Prostate gland (tissue), 2 donors: Measurements from ENCODE around the gene RNF115. TPM values are rescaled to one million over a fixed set of nuclear protein-coding genes. Genes with fewer than 3 reads are reported as not detected.
"Not testable (repeated sequence)": the region's sequence is repeated elsewhere in the genome, so short reads cannot be mapped to it uniquely, and the experiment has no call there.

ENCODE experiments used
- DNase-seq: peaks from one replicate; pipeline ENCODE4 v3.0.0-alpha.2; 2019; ENCODE audit warnings: low spot score
- H3K27ac ChIP-seq, 2 donors: fragments of 200-600 bp; sonication (generic); 2 replicates each; pipeline ENCODE4 v1.5.1; 2017 to 2019
- H3K27me3 ChIP-seq: fragments of 200-600 bp; sonication (generic); replicated peaks from 2 replicates; pipeline ENCODE4 v1.5.1; 2019; ENCODE audit not compliant: insufficient read depth
- H3K36me3 ChIP-seq, 2 donors: fragments of 200-600 bp; sonication (generic); 1 replicate in 1 of 2; 2 replicates in 1 of 2; pipeline versions ENCODE4 v1.5.1 to v1.8.1; 2017 to 2019
- H3K4me1 ChIP-seq: fragments of 200-600 bp; sonication (generic); replicated peaks from 2 replicates; pipeline ENCODE4 v1.5.1; 2019
- H3K4me3 ChIP-seq, 2 donors: fragments of 200-600 bp; sonication (generic); 2 replicates each; pipeline ENCODE4 v1.5.1; 2017 to 2019
- H3K9me3 ChIP-seq: fragments of 200-600 bp; sonication (generic); 2 replicates; pipeline ENCODE4 v1.5.1; 2017
- CTCF ChIP-seq, 4 experiments: fragments of 200-600 bp in 2 of 4; fragments of 450-650 bp in 2 of 4; sonication (generic) in 2 of 4; IDR thresholded peaks; 1 replicate in 3 of 4; 2 replicates in 1 of 4; pipeline ENCODE4 v1.5.1; 2016 to 2019; ENCODE audit warnings: antibody characterized with exemption in 4 of 4, mild to moderate bottlenecking in 2 of 4, moderate library complexity in 2 of 4
- POLR2A ChIP-seq: fragments of 450-650 bp; IDR thresholded peaks from one replicate; pipeline ENCODE4 v1.6.1; 2016; ENCODE audit warnings: antibody characterized with exemption, mild to moderate bottlenecking
- POLR2AphosphoS5 ChIP-seq: sonication (generic); formaldehyde crosslinking; IDR thresholded peaks from one replicate; pipeline ENCODE4 v1.6.1; 2017; ENCODE audit warnings: antibody characterized with exemption
- WGBS: methylation state at CpG from one replicate; pipeline ENCODE4 v1.1.5; 2018; 5-methylcytosine and 5-hydroxymethylcytosine counted together
- intact Hi-C: fragments of 100-400 bp; cut with DNase I; formaldehyde crosslinking; loops from one replicate; pipeline ENCODE4 v1.14.2; 2022
- total RNA-seq, 2 donors: library from RNA; depleted of rRNA; stranded (reverse); fragments of >200 nt; gene quantifications; one replicate each; pipeline ENCODE4 v1.1.0, GENCODE V29; 2016

RNF115 gene
- total RNA-seq, 2 donors from 2014 or later: 12.5 to 21.4 TPM

- H3K4me3 ChIP-seq: no peak overlapping the region
- H3K27ac ChIP-seq: no peak overlapping the region
- TF ChIP-seq POLR2A (no peak), CTCF (IDR thresholded peaks at IDR 0.05) (no peak), POLR2AphosphoS5 (no peak)
- no peak for DNase-seq
- WGBS: 82% methylated on average over 1 of the region's 1 CpG
- no peaks in the 10 kb centered on the region for H3K9me3 ChIP-seq
- no peaks in the 10 kb centered on the region for H3K4me1 ChIP-seq
- intact Hi-C loops: no loop called here
- H3K36me3 ChIP-seq: no peaks in the 10 kb centered on the region
- no peaks in the 10 kb centered on the region for H3K27me3 ChIP-seq
Measured at GRCh38 chr1:145777357-145778145, 46.3 kb downstream of the RNF115 start.

GRCh38 chr1:145773423-145773822 lies 50.5 kb downstream of the RNF115 start:
- Histone ChIP-seq H3K36me3 (no peaks in the 10 kb centered on the region), H3K4me1 (no peaks in the 10 kb centered on the region), H3K27ac (no peak overlapping the region), H3K9me3 (no peaks in the 10 kb centered on the region), H3K4me3 (no peak overlapping the region), H3K27me3 (no peaks in the 10 kb centered on the region)
- intact Hi-C loops: no loop called here
- TF ChIP-seq CTCF (IDR thresholded peaks at IDR 0.05) (no peak), POLR2AphosphoS5 (no peak), POLR2A (no peak)
- no peak for DNase-seq
- 87% methylated on average over 1 of the region's 1 CpG for WGBS

GRCh38 chr1:145771056-145771455 lies 52.8 kb downstream of the RNF115 start:
- H3K27me3 ChIP-seq: no peaks in the 10 kb centered on the region
- no peaks in the 10 kb centered on the region for H3K9me3 ChIP-seq
- no peak overlapping the region for H3K27ac ChIP-seq
- TF ChIP-seq CTCF (IDR thresholded peaks at IDR 0.05) (no peak), POLR2AphosphoS5 (no peak), POLR2A (no peak)
- intact Hi-C loops: no loop called here
- no peaks in the 10 kb centered on the region for H3K36me3 ChIP-seq
- no peaks in the 10 kb centered on the region for H3K4me1 ChIP-seq
- DNase-seq: no peak
- WGBS: 100% methylated on average over 1 of the region's 1 CpG
- H3K4me3 ChIP-seq: no peak overlapping the region

GRCh38 chr1:145768004-145768403 lies 55.9 kb downstream of the RNF115 start:
- WGBS: 97% methylated on average over 10 of the region's 10 CpGs
- H3K9me3 ChIP-seq, H3K36me3 ChIP-seq, DNase-seq, H3K27ac ChIP-seq, intact Hi-C loops, H3K27me3 ChIP-seq, H3K4me3 ChIP-seq, H3K4me1 ChIP-seq: not testable (repeated sequence)

- 92% methylated on average over 26 of the region's 29 CpGs for WGBS
- H3K4me3 ChIP-seq, H3K36me3 ChIP-seq, H3K27me3 ChIP-seq, H3K9me3 ChIP-seq, intact Hi-C loops, DNase-seq, H3K27ac ChIP-seq, H3K4me1 ChIP-seq: not testable (repeated sequence)
Measured at GRCh38 chr1:145766926-145767325, 57.0 kb downstream of the RNF115 start.

GRCh38 chr1:145765585-145766360 lies 58.1 kb downstream of the RNF115 start:
- H3K36me3 ChIP-seq, H3K4me1 ChIP-seq, DNase-seq, H3K27ac ChIP-seq, intact Hi-C loops, H3K4me3 ChIP-seq, H3K9me3 ChIP-seq, H3K27me3 ChIP-seq: not testable (repeated sequence)
- WGBS: 40% methylated on average over 5 of the region's 5 CpGs

GRCh38 chr1:145765127-145765526 lies 58.8 kb downstream of the RNF115 start:
- H3K27ac ChIP-seq, H3K27me3 ChIP-seq, H3K36me3 ChIP-seq, DNase-seq, intact Hi-C loops, H3K9me3 ChIP-seq, H3K4me1 ChIP-seq, H3K4me3 ChIP-seq: not testable (repeated sequence)
- 34% methylated on average over 2 of the region's 3 CpGs for WGBS

GRCh38 chr1:145764231-145764940 lies 59.5 kb downstream of the RNF115 start:
- H3K4me3 ChIP-seq, H3K27ac ChIP-seq, H3K4me1 ChIP-seq, H3K36me3 ChIP-seq, intact Hi-C loops, H3K27me3 ChIP-seq, DNase-seq, H3K9me3 ChIP-seq: not testable (repeated sequence)
- 95% methylated on average over 31 of the region's 52 CpGs for WGBS

- H3K36me3 ChIP-seq, H3K27ac ChIP-seq, H3K27me3 ChIP-seq, H3K9me3 ChIP-seq, DNase-seq, H3K4me3 ChIP-seq, H3K4me1 ChIP-seq, intact Hi-C loops: not testable (repeated sequence)
- 98% methylated on average over 2 of the region's 2 CpGs for WGBS
Measured at GRCh38 chr1:145762001-145762400, 61.9 kb downstream of the RNF115 start.
